Activated CD4-positive, alpha-beta T cell treated with anti-CD3 and anti-CD28 coated beads, Interleukin-2, Interleukin-4, amounts not matched to agents 100 ng/mL and 50 ng/mL, durations not matched to agents 16 hours and 8 hours (primary cell): ENCODE data around the gene TACC2.

Experiments
- DNase-seq: peaks from one replicate; pipeline ENCODE4 v3.0.0-alpha.2; 2020; ENCODE audit warnings: low spot score

Gene TACC2

DNA sequence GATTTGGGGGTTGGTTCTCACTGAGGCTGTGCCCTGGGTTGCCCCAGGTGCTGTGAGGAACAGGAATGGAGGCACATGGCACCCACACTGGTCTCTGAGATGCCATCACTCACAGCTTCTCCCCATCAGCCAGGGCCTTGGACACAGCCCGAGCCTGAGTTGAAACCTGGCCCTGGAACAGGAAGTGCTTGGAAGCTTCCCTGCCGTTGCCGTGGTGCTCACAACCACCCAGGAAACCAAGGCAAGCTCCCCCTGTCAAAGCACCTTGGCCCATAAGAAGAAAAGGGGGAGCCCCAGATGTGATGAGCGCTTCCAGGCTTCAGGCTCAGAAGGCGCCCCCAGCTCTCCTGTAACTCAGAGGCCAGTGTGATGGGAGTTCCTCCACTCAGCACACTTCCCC is 282.1 kb downstream of the TACC2 start, which contains the start of gene BTBD16:
Gene BTBD16 (plus strand): TSS at position 221 of the 400 bp plus-strand sequence. CDS start 3,786 bp downstream, outside the sequence.
- no peak for DNase-seq

DNA sequence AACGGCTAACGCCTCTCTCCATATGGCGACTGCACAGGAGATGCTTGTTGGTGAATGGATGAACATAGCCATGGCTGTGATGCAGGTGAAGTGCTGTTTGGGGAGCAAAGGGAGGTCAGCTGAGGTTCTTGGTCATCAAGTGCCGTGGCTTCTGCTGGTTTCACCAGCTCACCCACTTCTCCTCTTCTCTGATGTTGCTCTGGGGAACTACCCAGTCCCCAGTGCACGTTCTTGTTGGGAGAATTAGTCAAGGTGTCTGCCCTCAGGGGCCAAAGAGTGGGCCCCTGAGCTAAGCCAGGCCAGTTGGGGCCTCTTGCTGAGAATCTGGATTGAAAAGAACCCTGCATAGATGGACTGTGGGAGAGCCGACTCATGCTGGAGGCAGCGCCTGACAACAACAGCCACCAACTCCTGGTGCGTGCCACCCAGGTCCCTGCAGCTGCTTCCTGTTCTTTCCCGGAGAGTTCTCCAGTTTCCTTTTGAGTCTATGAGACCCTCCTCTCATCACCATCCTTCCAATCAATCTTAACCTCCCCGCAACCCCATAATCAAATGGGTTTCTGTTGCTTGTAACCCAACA is 285.1 kb downstream of the TACC2 start:
- no peak for DNase-seq

DNA sequence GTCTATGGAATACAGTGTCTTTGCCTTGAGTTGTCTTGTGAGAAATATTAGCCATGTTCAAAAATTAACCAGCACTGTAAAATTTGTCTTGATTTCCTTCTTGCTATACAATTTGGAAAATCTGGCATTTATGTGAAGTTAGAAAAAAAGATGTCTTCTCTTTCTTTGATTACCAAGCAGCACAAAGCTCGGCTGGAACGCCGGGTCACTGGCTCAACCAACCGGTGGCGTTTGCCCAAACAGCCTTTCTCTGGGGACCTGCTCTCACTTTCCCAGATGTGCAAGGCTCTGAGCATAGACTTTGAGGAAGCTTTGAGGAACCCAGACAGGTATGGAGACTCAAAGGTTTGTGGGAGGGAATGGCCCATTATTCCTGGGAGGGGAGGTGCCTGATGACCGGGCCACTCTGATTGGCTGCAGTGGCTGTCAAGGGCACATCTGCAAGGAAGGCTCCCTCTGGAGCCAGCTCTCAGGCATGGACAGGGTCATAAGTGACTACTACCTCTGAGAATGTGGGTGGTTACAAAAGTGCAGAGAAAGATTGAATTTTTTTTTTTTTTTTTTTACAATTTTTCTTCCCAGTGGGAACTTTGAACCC is 287.7 kb downstream of the TACC2 start:
- DNase-seq = no peak

DNA sequence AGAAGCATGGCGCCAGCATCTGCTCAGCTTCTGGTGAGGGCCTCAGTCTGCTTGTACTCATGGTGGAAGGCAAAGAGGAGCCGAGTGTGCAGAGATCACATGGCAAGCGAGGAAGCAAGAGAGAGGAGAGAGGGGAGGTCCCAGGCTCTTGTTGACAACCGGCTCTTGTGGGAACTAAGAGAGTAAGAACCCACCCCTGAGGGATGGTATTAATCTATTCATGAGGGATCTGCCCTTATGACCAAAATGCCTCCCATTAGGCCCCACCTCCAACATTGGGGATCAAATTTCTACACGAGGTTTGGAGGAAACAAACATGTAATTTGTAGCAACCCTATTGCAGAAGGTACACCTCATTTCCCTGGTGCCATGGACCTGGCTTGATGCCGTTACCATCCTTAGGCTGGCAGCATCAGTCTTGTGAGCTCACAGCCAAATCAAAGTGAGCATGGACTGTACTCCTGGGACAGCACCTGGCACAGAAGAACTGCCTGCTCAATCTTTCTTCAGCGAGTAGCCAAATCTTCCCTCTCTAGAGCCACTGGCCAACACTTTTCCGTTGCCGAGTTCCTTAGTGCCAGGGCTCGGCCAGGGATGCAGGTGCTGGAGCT is 288.7 kb downstream of the TACC2 start:
- no peak for DNase-seq

DNA sequence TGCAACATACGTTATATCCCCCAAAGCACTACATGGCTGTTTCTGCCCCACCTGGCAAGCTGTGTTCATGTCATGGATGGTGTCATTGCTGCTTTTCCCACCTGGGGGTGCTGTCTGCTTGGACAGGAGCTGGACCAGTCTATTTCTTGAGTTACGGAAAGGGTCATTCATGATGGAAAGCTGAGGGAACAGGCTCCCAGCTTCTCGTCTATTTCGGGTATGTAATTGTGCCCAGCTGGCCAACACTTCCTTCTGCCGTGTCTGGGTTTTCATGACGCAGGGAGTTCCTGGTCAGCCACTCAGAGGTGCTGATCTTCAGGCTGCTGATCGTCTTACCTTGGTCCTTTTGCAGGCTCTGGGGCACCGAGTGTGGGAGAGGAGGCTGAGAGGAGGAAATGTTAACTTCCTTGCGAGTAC is 290.8 kb downstream of the TACC2 start:
- DNase-seq = peak; percentile 10

DNA sequence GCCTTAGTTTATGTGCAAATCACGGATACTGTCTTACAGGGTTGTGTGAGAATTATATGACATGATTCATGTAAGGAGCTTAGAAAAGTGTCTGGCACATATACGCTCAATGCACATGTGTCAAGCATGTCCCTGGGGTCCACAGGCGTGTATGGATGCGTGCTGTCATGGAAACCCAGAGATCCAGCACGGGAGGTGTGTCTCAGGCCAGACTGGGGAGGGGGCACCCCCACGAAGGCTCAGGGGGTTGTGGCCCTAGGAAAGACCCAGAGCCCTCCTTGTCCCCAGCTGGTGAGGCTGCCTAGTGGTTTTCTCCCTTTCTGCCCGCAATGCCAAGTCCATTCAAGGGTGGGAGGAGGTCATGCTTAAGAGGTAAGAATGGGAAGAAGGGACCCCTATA is 291.2 kb downstream of the TACC2 start:
- DNase-seq = no peak

DNA sequence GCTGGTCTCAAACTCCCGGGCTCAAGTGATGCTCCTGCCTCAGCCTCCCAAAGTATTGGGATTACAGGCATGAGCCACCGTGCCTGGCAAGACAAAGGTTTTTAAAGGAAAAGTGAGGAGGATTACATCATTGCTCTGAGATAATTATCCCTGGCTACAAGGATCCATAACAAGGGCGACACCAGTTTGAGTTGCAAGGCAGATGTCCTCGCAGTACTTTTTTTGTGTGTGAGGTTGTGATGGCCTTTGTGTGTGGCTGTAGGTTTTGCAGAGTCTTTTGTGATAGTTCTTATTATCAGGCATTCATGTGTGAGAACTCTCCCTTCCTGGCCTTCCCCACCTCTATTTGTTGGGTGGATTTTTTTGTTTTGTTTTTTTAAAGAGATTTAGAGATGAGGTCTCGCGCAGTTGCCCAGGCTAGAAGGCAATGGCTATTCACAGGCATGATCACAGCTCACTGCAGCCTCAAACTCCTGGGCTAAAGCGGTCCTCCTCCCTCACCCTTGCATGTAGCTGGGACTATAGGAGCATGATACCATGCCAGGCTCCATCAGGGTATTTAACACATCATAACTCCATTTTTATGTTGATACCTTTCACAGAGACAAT is 292.2 kb downstream of the TACC2 start:
- no peak for DNase-seq

DNA sequence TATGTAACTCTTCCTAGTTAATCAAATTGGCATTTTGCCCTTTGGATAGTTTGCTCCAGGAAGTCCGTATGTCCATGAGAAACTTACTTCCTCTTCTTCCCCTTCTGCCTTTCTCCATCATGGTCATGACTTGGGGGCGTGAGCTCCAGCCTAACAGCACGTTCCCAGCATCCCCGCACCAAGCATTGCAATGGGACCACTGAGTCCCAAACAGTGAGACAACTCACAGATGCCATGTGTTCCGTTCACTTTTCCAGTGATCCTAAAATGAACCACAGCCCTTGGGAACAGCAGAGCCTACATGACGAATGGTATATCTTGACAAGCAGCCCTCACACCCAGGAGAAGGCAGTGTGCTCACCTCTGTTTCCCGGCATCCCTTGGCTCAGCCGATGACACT is 292.8 kb downstream of the TACC2 start:
- DNase-seq = no peak

DNA sequence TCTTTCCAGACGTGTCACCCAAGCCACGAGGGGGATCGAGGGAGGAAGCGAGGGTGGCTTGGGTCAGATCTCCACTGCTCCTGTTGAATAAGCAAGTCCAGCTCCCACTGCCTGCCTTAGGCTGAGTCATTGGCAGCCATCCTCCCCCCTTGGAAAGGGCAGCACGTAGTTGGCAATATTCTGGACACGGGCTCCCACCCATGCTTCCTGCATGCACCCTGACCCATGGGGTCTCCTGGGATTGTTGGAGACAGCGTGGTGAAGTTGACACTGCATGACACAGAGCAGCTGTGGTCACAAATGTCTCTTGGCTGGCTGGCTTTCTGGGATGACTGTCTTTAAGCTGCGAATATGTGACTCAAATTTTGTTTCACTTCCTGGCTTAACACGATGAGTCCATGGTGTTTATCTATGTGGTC is 293.3 kb downstream of the TACC2 start:
- no peak for DNase-seq

DNA sequence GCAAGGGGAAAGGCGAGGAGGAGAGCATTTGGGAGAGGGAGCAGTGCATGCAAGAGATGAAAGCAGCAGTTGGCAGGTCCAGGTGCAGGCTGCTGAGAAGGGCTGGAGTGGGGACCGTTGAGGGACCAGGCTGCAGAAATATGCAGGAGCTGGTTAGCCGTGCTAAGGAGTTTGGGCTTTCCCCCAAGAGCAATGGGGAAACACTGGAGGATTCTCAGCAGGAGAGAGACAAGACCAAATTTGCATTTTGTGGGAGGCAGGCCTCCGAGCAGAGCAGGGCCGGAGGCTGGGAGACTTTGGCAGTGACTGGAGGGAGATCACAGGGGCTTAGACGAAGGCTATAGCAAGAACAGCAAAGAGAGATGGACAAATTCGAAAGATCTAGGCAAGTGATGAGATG is 293.9 kb downstream of the TACC2 start:
- no peak for DNase-seq

DNA sequence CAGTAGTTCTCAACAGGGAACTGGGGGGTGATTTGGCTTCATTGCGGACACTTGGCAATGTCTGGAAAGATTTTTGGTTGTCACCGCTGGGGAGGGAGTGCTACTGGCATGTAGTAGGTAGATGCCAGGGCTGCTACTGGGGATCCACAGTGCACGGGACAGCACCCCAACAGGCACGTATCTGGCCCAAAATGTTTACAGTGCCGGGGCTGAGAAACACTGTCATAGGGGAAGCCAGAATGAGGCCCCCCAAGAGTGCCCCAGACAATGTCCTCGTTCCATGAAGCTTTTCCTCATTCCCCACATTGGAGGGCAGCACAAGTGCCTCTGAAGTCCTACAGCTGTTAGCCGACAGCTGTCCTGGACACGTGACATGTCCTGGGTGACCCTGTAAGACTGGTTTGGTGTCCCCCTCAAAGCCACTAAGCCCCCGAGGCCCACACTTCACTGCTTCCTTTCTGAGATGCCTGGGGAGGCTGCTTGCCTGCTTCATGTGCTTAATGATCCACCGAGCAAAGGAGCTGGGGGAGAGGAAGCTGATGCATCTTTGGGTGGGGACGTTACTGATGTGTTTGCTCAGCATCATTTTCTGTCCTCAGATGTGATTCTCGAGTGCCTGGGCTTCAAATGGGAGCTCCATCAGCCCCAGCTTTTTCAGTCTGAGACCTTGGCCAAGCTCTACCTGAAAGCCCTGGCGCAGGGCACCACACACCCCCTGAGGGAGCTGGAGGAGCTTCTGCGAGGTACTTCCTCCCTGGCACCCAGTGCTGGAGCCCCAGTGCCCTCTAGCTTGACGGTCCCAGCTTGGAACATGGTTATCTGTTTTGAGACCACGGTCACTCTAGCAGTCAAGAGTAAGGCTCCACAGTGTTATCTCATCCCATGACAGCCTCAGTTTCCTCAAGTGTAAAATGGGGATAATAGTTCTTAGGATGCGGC is 296.8 kb downstream of the TACC2 start:
- DNase-seq = no peak

DNA sequence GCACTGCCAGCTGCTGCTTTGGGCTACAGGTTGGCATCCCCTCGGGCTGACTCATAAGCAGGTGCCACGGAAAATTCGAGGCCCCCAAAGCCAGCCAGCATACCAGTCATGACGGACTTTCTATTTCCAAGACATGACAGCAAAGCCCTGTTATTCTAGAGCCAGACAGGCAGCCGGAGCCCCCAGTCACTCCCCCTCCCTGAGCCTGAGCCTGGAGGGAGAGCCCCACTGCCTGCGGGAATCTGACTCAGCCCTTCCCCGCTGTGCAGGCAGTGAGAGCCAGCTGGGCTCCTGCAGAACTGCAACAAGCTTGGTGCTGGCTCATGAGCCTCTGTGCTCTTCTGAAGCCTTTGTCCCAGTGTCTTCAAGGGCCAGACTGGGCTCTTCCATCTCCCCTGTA is 297.9 kb downstream of the TACC2 start:
- no peak for DNase-seq

DNA sequence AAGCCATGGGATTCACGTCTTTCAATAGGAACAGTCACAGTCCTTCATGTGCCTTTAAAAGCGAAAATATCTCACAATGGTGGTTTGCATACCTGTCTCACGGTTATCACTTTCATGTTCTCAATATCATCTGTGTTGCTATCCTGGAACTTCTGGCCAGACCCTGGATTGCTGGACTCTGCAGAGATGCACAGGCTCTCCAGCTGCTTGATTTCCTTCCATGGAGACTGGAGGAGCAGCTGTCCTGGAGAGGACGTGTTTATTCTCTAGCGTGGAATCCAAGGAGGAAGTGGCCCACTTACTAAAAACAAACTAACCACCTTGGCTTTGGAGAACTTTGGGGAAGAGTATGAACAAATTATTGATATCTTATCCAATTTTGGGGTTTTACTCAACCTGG is 298.6 kb downstream of the TACC2 start:
- no peak for DNase-seq

DNA sequence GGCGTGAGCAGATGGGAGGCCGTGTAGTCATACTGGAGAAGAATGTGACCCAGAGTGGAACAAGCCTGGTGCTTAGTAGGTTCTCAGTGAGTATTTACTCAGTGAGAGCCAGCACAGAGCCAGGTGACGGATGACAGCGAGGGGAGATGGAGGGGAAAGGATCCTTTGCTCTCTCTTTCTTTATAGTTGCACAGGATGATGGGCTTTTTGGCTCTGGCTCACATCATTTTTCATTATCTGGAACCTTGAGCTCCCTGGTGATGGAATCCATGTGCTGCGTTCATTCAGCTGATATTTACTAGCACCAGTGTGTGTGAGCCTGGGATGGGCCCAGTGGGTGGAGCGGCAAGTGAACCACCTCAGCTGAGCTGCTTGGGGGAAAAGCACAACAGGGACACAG is 299.3 kb downstream of the TACC2 start:
- no peak for DNase-seq

DNA sequence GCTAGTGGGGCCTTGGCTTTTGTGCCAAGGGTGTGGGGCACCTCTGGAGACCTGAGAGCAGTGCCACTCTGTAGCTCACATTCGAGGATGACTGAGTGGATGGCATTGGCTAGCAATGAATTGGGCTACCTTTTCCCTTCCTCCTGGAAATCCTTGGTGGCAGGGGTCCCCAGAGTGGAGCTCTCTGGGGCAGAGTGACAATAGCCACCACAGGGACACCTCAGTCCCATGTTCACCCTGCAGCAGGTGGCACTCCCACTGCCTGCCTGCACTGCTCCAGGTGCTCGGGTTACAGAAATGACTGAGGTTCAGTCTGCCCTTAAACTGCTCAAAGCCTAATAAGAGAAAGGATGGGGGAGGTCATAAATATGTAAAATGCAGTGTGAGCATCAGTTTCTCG is 300.0 kb downstream of the TACC2 start:
- DNase-seq = no peak

DNA sequence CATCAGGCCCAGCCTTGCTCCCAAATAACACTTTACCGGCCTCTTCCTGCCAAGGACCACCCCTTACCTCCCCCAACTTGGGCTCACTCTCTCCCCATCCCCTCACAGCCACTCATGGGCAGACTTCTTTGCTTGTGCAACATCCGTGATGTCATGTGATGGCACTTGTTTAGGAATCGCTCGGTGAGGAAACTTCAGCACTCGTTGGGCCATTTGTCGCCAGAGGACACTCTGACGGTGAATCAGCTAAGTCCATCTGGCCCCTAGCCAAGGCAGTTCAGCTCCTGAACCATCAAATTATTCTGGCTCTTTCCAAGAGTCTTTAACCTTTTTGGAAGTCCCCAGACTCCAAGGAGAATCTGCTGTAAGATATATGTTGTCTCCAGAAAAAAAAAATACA is 301.4 kb downstream of the TACC2 start:
- no peak for DNase-seq

DNA sequence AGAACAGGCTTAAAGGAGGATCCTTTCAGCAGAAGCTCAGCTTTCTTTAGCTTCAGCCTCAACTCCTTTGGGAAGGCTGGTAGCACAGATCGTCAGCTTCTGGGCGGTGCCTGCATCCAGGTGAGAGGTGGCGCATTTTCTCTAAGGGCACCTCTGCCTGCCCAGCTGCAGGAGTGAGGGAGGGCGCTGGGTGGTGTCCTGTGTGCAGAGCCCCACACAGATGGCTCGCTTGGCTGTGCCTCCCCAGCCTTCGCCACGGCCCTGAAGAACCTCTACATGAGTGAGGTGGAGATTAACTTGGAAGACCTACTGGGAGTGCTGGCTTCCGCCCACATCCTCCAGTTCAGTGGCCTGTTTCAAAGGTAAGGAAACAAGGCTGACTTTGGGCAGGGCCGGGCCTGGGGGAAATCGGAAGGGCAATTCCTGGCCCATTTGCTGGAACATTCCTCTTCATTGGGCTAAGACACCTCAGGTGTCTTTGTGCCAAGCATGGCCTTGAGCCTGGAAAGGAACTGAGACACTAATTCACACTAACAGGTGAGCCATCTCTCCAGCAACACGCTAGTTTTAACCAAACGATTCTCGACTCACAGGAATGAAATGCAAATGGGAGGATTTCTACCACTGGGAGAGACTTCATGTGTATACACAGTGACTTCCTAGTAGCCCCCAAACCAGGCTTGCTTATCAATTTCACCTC is 302.0 kb downstream of the TACC2 start:
- DNase-seq = no peak

DNA sequence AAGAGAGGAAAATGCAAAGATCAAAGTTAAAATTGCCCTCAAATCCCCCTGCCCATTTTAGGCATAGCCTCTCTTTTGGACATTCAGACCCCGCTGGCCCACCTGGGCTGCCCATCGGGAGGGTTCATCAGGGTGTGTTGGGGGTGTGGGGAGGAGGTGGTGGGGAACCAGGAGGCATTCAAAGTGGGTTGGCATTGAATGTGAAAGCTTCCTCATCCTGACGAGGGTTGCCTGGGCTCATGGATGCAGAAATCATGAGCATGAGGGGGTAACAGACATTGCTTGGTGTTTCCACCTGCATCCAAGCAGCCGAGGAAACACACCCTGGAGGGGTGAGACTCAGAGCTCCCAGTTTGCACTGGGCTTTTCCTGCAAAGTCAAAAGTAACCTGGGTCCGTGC is 302.8 kb downstream of the TACC2 start:
- DNase-seq = no peak

DNA sequence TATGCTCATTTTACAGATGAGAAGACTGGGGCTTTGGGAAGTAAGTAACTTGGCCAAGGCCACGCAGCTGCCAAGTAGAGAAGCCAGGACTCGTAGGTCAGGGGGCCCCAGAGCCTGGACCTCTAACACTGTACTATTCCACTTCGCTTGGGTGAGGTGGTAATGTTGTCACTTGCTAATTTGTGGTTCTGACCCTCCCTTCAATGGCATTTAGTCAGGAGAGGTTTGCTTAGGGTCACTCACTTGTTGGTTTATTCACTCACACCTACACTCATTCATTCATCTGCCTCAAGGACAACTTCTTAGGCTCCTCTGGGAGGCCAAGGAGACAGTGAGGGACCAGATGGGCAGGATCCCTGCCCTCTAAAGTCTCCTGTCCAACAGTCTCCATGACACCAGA is 303.4 kb downstream of the TACC2 start:
- no peak for DNase-seq

DNA sequence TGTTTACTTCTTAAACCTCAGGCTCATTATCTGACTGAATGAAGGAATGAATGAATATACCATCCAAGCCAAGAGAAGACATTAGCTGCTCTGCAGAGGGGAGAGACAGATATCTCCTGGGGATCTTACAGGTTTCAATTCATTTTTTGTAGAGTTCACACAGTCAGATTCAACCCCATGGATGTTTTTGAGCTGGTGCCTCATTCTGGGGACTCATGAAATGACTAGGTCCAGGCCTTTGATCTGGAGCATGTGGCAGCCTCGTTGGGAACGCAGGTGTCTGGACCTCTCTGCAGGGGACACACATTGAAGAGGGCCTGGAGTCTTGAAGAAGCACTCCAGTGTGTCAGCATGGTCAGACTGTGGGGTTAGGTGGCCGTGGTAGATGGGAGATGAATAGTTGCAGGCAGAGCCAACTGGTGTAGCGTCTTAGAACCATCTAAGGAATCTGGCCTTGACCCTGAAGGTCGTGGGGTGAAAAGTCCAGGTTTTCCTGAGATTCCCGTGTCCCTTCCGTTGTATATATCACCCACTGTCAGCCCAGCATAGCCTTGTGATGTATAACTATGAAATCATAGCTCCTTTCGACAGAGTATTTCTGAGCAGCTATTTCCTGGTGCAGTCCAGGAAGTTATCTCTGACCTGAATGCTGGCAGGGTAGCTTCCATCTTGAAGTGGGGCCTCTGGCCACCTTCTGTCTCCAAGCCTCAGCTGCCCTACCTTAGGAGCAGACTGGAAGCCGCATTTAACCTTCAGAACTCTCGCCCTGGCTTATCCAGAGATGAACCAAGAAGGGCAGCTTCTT is 304.4 kb downstream of the TACC2 start:
- peak; percentile 9 for DNase-seq

DNA sequence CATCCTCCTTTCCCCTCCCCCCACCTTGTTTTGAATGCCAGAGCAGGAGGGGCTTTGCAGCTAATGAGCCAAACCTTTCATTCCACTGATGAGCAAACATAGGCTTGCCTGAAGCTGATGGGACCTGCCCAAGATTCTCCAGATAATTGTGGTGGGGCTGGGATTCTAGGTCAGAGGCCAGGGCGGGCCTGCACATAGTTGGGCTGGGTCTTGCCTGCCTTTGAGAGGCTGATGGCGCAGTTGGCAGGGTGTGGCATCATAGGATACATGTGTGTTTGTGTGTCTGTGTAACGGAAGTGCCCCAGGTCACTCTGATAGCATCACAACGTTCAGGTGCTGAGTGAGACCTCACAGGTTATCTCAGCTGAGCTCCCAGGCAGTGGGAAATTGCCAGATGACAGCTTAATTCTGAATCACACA is 305.0 kb downstream of the TACC2 start:
- DNase-seq = no peak
